GM21723 (cell line): ENCODE measurements around the gene IL1A.

Experiments used
- ATAC-seq: cut with Tn5 transposase; IDR thresholded peaks from one replicate; pipeline ENCODE4 v1.9.1; 2021; ENCODE audit warnings: mild to moderate bottlenecking, moderate library complexity; ENCODE audit not compliant: unreplicated experiment

IL1A gene

GRCh38 chr2:112728029-112728362, 56.3 kb downstream of the IL1A start:
- no peak for ATAC-seq

- ATAC-seq: no peak
Measured at GRCh38 chr2:112727276-112728028, 56.8 kb downstream of the IL1A start.

GRCh38 chr2:112726487-112727190, 57.7 kb downstream of the IL1A start:
- ATAC-seq: peak; percentile 72

GRCh38 chr2:112725545-112726457, 58.5 kb downstream of the IL1A start:
- peak; percentile 52 for ATAC-seq

- ATAC-seq: no peak
Measured at GRCh38 chr2:112724591-112725525, 59.4 kb downstream of the IL1A start.

GRCh38 chr2:112723995-112724394, 60.3 kb downstream of the IL1A start:
- ATAC-seq: no peak
